Neuronal stem cell (in vitro differentiated cells): ENCODE data around the gene PDS5B.

Experiments
- DNase-seq: peaks from one replicate; pipeline ENCODE4 v3.0.0-alpha.2; 2013; ENCODE audit warnings: low spot score
- H2AFZ ChIP-seq: one replicate; pipeline ENCODE4 v1.6.1; 2013; ENCODE audit warnings: mild to moderate bottlenecking, low read length, inconsistent platforms
- H2AK5ac ChIP-seq: 2 replicates; pipeline ENCODE4 v1.6.1; 2013; ENCODE audit warnings: low read depth, mild to moderate bottlenecking, inconsistent platforms, low read length, moderate library complexity, mixed read lengths
- H2BK120ac ChIP-seq: 2 replicates; pipeline ENCODE4 v1.6.1; 2013; ENCODE audit warnings: low read depth, mild to moderate bottlenecking, inconsistent platforms, low read length, moderate library complexity, mixed read lengths
- H2BK12ac ChIP-seq: one replicate; pipeline ENCODE4 v1.6.1; 2013; ENCODE audit warnings: low read length, inconsistent platforms
- H2BK15ac ChIP-seq: 2 replicates; pipeline ENCODE4 v1.6.1; 2013; ENCODE audit warnings: mild to moderate bottlenecking, low read length, inconsistent platforms, mixed read lengths
- H2BK5ac ChIP-seq: one replicate; pipeline ENCODE4 v1.6.1; 2013; ENCODE audit warnings: inconsistent platforms, mild to moderate bottlenecking, low read length, moderate library complexity
- H3K14ac ChIP-seq: one replicate; pipeline ENCODE4 v1.6.1; 2013; ENCODE audit warnings: low read length, inconsistent platforms
- H3K18ac ChIP-seq: 2 replicates; pipeline ENCODE4 v1.6.1; 2013; ENCODE audit warnings: low read length, inconsistent platforms
- H3K23ac ChIP-seq: 2 replicates; pipeline ENCODE4 v1.6.1; 2013; ENCODE audit warnings: low read depth, mild to moderate bottlenecking, mixed read lengths, low read length, inconsistent platforms; ENCODE audit not compliant: poor library complexity
- H3K27ac ChIP-seq: replicated peaks from 3 replicates; pipeline ENCODE4 v1.5.1; 2013; ENCODE audit warnings: low read length, inconsistent platforms
- H3K27me3 ChIP-seq, 3 experiments: 2 replicates each; pipeline ENCODE4 v1.6.1; 2013; ENCODE audit warnings: low read length in 3 of 3, mild to moderate bottlenecking in 2 of 3, inconsistent platforms in 1 of 3, low read depth in 1 of 3, mixed read lengths in 1 of 3, moderate library complexity in 1 of 3; ENCODE audit not compliant: control insufficient read depth in 3 of 3, insufficient read depth in 3 of 3
- H3K36me3 ChIP-seq, 2 donors: replicated peaks in 1 of 2; 2 replicates each; pipeline ENCODE4 v1.6.1; 2013; ENCODE audit warnings: low read length in 2 of 2; ENCODE audit not compliant: control insufficient read depth in 2 of 2, insufficient read depth in 2 of 2
- H3K4ac ChIP-seq: 2 replicates; pipeline ENCODE4 v1.6.1; 2013; ENCODE audit warnings: inconsistent platforms, mild to moderate bottlenecking, low read length, moderate library complexity
- H3K4me1 ChIP-seq, 2 donors: 1 replicate in 1 of 2; 2 replicates in 1 of 2; pipeline ENCODE4 v1.6.1; 2013; ENCODE audit warnings: low read length in 2 of 2, low read depth in 1 of 2; ENCODE audit not compliant: control insufficient read depth in 2 of 2, insufficient read depth in 1 of 2
- H3K4me2 ChIP-seq: one replicate; pipeline ENCODE4 v1.6.1; 2013; ENCODE audit warnings: mild to moderate bottlenecking, low read length, inconsistent platforms; ENCODE audit not compliant: insufficient read depth, poor library complexity, severe bottlenecking
- H3K4me3 ChIP-seq, 2 donors: 2 replicates each; pipeline ENCODE4 v1.5.1; 2013; ENCODE audit warnings: low read length in 2 of 2, mild to moderate bottlenecking in 2 of 2, inconsistent platforms in 1 of 2, moderate library complexity in 1 of 2
- H3K79me1 ChIP-seq: one replicate; pipeline ENCODE4 v1.6.1; 2013; ENCODE audit warnings: low read depth, mild to moderate bottlenecking, inconsistent platforms, low read length, moderate library complexity
- H3K9ac ChIP-seq: one replicate; pipeline ENCODE4 v1.6.1; 2013; ENCODE audit warnings: mild to moderate bottlenecking, low read depth, low read length, inconsistent platforms; ENCODE audit not compliant: poor library complexity
- H3K9me3 ChIP-seq, 2 donors: replicated peaks in 1 of 2; 2 replicates each; pipeline versions ENCODE3 to v1.6.1; 2013; ENCODE audit warnings: low read length in 2 of 2, mild to moderate bottlenecking in 2 of 2, inconsistent platforms in 1 of 2, low read depth in 1 of 2, mixed read lengths in 1 of 2, moderate library complexity in 1 of 2; ENCODE audit not compliant: control insufficient read depth in 2 of 2, insufficient read depth in 1 of 2
- H4K8ac ChIP-seq: one replicate; pipeline ENCODE4 v1.6.1; 2013; ENCODE audit warnings: low read depth, mild to moderate bottlenecking, inconsistent platforms, low read length, moderate library complexity
- H4K91ac ChIP-seq: one replicate; pipeline ENCODE4 v1.6.1; 2013; ENCODE audit warnings: low read length, low read depth, mild to moderate bottlenecking, inconsistent platforms; ENCODE audit not compliant: poor library complexity
- WGBS, 2 donors: extraction: QIAGEN DNeasy Blood & Tissue Kit; methylation state at CpG; one replicate each; pipeline ENCODE4 v1.1.7; 2013; ENCODE audit warnings: missing lambda C conversion rate in 2 of 2, mixed read lengths in 1 of 2; ENCODE audit not compliant: insufficient read length in 2 of 2, insufficient replicate concordance in 1 of 2; ENCODE audit errors: extremely low coverage in 2 of 2; 5-methylcytosine and 5-hydroxymethylcytosine counted together

PDS5B gene

DNA sequence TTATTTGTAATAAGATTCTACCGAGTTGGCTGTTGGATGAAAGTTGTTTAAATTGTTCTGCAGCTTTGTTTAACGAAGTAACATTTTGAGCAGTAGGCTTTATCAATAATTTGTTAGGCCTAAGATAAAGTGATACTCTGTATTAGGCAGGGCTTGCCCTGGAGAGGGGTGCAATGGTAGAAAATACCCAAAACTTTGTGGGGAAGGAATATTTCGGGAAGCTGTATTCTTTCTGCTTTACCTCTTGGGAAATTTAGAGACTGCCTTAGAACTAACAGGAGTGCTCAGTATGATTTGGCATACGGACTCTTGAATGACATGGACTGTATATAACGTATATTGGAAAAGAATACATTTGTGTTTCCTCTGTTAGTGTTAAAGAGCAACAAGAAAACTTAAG, 2.5 kb downstream of the PDS5B start:
- Histone ChIP-seq H3K9ac (no peak overlapping the region), H3K18ac (no peak overlapping the region), H4K8ac (no peak overlapping the region), H2AFZ (no peak overlapping the region), H3K4ac (no peak overlapping the region), H3K4me3 (peak overlapping the region in 1 of 2 donors; percentile 95), H4K91ac (no peak overlapping the region), H3K4me2 (no peak overlapping the region), H3K36me3 (peaks cover 0 to 5% of the 10 kb centered on the region in 2 donors), H3K23ac (no peak overlapping the region), H2AK5ac (no peak overlapping the region), H2BK12ac (no peak overlapping the region), H2BK120ac (no peak overlapping the region), H2BK5ac (no peak overlapping the region), H2BK15ac (no peak overlapping the region), H3K14ac (no peak overlapping the region), H3K27ac (no peak overlapping the region), H3K27me3 (no peaks in the 10 kb centered on the region), H3K79me1 (peaks cover 3% of the 10 kb centered on the region), H3K4me1 (peaks cover 5 to 13% of the 10 kb centered on the region in 2 donors), H3K9me3 (no peaks in the 10 kb centered on the region)
- 100% methylated on average over 1 of the region's 5 CpGs; no CpG with 5 or more reads in 1 of the 2 donors for WGBS, 2 donors
- DNase-seq: no peak

DNA sequence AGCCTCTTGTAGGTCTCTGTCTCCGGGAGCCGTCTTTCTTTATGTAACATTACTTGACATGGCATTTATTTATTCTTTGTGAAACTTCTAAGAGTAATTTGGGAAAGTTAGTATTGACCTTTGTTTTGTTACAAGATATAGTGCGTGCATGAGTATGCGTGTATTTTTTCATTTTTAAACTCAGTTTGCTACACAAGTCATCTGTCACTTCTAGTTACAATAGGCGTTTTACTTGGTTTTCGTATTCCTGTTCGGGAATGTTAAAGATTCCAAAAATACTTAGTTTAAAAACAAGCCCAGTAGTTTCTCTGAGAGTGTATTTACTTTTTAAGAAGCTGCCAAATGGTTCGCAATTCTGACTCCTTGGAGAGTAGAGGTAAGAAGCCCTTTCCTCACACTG, 3.2 kb downstream of the PDS5B start:
- no peak overlapping the region for H3K14ac ChIP-seq
- no peak overlapping the region for H2BK12ac ChIP-seq
- peaks cover 3% of the 10 kb centered on the region for H3K79me1 ChIP-seq
- H3K4me1 ChIP-seq: peaks cover 5 to 13% of the 10 kb centered on the region in 2 donors
- no peak overlapping the region for H2AK5ac ChIP-seq
- no peak overlapping the region for H2BK5ac ChIP-seq
- no peak overlapping the region for H2BK120ac ChIP-seq
- H3K27me3 ChIP-seq: no peaks in the 10 kb centered on the region
- peak overlapping the region in 1 of 2 donors; percentile 95 for H3K4me3 ChIP-seq
- no peak overlapping the region for H4K91ac ChIP-seq
- no peak overlapping the region for H3K23ac ChIP-seq
- H4K8ac ChIP-seq: no peak overlapping the region
- no peak overlapping the region for H3K18ac ChIP-seq
- WGBS, 2 donors: no CpG with 5 or more reads among the region's 8 CpGs
- no peak overlapping the region for H2BK15ac ChIP-seq
- H3K4me2 ChIP-seq: no peak overlapping the region
- H3K9me3 ChIP-seq: no peaks in the 10 kb centered on the region
- peaks cover 0 to 5% of the 10 kb centered on the region in 2 donors for H3K36me3 ChIP-seq
- H3K9ac ChIP-seq: no peak overlapping the region
- H3K27ac ChIP-seq: no peak overlapping the region
- DNase-seq: no peak
- H2AFZ ChIP-seq: no peak overlapping the region
- H3K4ac ChIP-seq: no peak overlapping the region

DNA sequence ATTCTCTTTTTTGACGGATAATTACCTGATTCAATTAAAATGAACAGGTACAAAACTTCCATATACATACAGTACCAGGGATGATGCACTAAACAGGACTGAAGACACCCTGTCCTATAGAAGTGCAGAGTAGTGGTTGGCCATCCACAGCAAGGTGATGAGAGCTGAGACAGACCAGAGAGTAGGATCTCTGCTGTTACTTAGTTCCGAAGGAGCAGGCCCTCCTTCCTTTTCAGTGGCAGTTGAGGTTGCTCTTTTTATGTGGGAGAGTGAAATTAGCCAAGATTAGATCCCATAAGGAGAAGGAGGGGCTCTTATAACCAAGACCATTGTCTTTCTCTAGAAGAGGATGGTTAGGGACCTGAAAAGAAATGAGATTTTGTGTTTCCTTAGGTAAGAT, 4.0 kb downstream of the PDS5B start:
- no peak for DNase-seq
- H2BK5ac ChIP-seq: no peak overlapping the region
- no peak overlapping the region for H3K14ac ChIP-seq
- no peak overlapping the region for H2AFZ ChIP-seq
- no peak overlapping the region for H4K8ac ChIP-seq
- H3K4me1 ChIP-seq: peaks cover 5 to 13% of the 10 kb centered on the region in 2 donors
- peaks cover 0 to 5% of the 10 kb centered on the region in 2 donors for H3K36me3 ChIP-seq
- no peak overlapping the region for H2BK15ac ChIP-seq
- peaks cover 3% of the 10 kb centered on the region for H3K79me1 ChIP-seq
- no peak overlapping the region for H3K4ac ChIP-seq
- no peak overlapping the region for H3K23ac ChIP-seq
- no peaks in the 10 kb centered on the region for H3K9me3 ChIP-seq
- no CpG with 5 or more reads among the region's 2 CpGs for WGBS, 2 donors
- H2BK120ac ChIP-seq: no peak overlapping the region
- H3K27ac ChIP-seq: no peak overlapping the region
- no peak overlapping the region for H2BK12ac ChIP-seq
- no peaks in the 10 kb centered on the region for H3K27me3 ChIP-seq
- no peak overlapping the region for H3K4me2 ChIP-seq
- no peak overlapping the region for H2AK5ac ChIP-seq
- H3K4me3 ChIP-seq: peak overlapping the region in 1 of 2 donors; percentile 11
- H3K9ac ChIP-seq: peak overlapping the region; percentile 78
- H4K91ac ChIP-seq: no peak overlapping the region
- H3K18ac ChIP-seq: no peak overlapping the region

DNA sequence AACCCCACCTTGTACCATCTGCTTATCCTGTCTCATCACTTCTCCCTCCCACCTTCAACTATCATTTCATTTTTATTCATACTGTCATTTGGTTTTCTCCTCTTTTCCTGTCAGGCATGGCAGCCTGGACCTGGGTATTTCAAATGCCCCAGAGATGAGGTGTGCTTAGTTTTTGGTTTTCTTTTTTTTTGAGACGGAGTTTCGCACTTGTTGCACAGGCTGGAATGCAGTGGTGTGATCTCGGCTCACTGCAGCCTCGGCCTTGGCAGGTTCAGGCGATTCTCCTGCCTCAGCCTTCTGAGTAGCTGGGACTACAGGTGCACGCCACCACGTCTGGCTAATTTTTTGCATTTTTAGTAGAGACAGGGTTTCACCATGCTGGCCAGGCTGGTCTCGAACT, 5.8 kb downstream of the PDS5B start:
- Histone ChIP-seq H3K4me3 (no peak overlapping the region), H2AK5ac (no peak overlapping the region), H3K4ac (no peak overlapping the region), H2BK5ac (no peak overlapping the region), H4K91ac (no peak overlapping the region), H4K8ac (no peak overlapping the region), H3K23ac (no peak overlapping the region), H2BK12ac (no peak overlapping the region), H3K79me1 (peaks cover 3% of the 10 kb centered on the region), H2BK120ac (no peak overlapping the region), H3K18ac (no peak overlapping the region), H3K36me3 (peaks cover 0 to 5% of the 10 kb centered on the region in 2 donors), H2AFZ (no peak overlapping the region), H3K9ac (no peak overlapping the region), H3K27ac (no peak overlapping the region), H2BK15ac (no peak overlapping the region), H3K14ac (no peak overlapping the region), H3K4me1 (peaks cover 3 to 13% of the 10 kb centered on the region in 2 donors), H3K4me2 (no peak overlapping the region), H3K27me3 (no peaks in the 10 kb centered on the region), H3K9me3 (no peaks in the 10 kb centered on the region)
- no peak for DNase-seq
- WGBS, 2 donors: no CpG with 5 or more reads among the region's 8 CpGs
